Upper lobe of left lung (tissue), 4 donors: ENCODE measurements around the gene MYO9A.

Experiments used
- POLR2A ChIP-seq, 4 donors: fragments of 450-650 bp; IDR thresholded peaks; one replicate each; pipeline ENCODE4 v1.5.1; 2016 to 2017; ENCODE audit warnings: antibody characterized with exemption in 4 of 4, mild to moderate bottlenecking in 2 of 4
- TF ChIP-seq, protein P1 (sequence below), 6 experiments: fragments of 450-650 bp in 4 of 6; fragments of 200-600 bp in 2 of 6; sonication (generic) in 2 of 6; IDR thresholded peaks; one replicate each; pipeline ENCODE4 v1.5.1; 2016 to 2019; ENCODE audit warnings: antibody characterized with exemption in 6 of 6

DNA sequence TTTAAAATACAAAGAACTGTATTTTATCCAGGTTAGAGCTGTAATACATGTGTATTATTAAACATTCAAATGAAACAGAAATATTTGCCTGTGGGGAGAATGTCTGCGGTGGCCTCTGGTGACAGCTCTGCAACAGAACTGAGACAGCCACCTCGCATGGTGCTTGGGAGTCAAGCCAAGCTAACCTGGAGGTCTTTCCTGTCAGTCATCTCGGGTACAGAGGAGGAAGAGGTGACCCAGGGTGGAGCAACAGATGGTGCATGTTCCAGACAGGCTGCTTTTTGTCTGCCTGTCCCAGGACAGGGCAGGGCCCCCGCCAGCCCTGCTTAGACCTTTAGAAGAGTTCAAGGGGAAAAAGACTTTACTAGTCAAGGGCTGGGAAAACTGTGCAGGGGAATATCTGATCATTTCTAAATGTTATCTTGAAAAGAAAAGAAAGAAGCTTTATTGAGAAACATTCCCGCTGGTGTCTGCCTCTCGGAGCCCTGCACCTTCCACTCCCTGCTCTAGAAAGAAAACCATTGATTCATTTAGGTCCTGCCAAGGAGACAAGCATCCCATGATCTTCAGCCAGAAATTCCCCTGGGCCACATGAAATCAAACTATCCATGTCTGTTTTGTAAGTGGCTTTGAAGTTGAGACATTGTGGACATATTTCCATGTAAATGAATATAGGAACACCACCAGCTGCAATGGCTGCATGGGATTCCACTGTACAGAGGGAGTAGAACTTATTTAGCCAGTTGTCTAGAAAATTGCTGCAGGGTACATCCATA, 313.1 kb downstream of the MYO9A start:
- TF ChIP-seq, protein P1, sequence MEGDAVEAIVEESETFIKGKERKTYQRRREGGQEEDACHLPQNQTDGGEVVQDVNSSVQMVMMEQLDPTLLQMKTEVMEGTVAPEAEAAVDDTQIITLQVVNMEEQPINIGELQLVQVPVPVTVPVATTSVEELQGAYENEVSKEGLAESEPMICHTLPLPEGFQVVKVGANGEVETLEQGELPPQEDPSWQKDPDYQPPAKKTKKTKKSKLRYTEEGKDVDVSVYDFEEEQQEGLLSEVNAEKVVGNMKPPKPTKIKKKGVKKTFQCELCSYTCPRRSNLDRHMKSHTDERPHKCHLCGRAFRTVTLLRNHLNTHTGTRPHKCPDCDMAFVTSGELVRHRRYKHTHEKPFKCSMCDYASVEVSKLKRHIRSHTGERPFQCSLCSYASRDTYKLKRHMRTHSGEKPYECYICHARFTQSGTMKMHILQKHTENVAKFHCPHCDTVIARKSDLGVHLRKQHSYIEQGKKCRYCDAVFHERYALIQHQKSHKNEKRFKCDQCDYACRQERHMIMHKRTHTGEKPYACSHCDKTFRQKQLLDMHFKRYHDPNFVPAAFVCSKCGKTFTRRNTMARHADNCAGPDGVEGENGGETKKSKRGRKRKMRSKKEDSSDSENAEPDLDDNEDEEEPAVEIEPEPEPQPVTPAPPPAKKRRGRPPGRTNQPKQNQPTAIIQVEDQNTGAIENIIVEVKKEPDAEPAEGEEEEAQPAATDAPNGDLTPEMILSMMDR (IDR thresholded peaks at IDR 0.05) = no peak
- no peak for TF ChIP-seq POLR2A (IDR thresholded peaks at IDR 0.05)
